HL-60/S4 treated with phorbol 12-myristate 13-acetate at 8.2 ng/mL for 4 days and 3 days (cell line): ENCODE measurements around the gene PSMC2.
"Not testable (repeated sequence)": the region's sequence is repeated elsewhere in the genome, so short reads cannot be mapped to it uniquely, and the experiment has no call there.

Experiments
- in situ Hi-C: fragments of 300-500 bp; cut with MboI; formaldehyde crosslinking; loops from 2 replicates; pipeline ENCODE4 v1.15.0; 2022; ENCODE audit warnings: low sequenced_read_pairs

The PSMC2 gene

DNA sequence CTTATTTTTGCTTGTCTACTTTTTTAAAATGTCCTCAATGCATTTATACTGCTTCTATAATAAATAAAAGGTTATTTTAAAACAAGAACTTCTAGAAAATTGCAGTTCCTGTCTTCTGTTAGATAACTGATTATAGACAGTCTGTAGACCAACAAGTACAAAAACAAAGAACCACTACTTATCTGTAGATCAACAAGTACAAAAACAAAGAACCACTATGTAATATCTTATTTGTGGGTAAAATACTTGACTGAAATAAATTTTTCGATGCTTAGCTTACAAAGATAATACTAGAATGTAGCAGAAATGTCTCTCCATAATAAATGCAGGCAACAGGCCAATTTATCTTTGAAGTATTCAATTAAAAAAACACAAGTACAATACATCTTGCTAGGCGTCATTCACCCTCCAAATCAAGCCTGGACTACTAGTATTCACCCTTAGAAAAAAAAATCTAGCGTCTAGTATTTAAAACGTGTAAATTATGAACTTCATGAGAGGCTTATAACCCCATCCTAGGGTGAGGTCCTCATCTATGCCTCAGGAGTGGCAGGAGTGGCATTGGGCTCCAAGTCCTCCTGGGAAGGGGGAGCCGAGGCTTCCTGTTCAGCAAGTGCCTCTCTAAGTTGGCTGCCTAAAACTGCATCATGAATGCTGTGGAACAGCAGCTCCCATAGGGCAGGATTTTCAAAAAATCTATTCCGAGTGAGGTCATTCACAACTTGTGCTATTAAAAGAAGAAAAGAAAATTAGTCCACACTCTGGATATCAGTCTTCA is 26.6 kb downstream of the PSMC2 start:
- in situ Hi-C loops, result no loop called here

DNA sequence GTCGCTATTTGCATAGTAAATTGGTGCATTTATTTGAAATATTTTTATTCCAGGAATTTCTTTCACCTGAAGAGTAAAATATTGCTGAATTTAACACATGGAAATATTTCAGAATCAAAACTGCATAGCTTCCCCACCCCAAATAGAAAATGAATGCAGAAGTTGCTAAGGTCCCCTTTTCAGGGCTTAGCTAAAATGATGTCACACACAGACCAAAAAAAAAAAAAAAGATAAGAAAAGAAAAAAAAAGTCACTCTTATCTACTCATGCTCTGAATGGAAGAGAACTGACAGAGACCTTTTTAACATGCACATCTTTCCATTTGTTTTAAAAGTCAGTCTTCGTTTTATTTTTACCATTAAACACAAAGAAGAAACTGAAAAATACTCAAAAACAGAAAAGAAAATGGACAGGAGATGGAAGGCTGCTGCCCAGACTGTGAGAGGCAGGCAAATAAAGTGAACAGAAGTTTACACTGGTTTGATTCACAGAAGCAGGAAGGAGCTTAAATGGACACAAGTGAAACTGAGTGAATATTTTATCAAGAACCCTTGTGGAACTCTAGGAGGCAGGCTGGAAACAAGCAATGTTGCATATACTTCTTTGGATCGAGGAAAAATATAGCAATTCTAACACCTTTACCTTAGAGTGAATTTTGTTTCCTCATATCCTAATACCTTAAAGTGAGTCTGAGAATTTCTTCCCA is 32.0 kb downstream of the PSMC2 start:
- in situ Hi-C loops, result no loop called here

DNA sequence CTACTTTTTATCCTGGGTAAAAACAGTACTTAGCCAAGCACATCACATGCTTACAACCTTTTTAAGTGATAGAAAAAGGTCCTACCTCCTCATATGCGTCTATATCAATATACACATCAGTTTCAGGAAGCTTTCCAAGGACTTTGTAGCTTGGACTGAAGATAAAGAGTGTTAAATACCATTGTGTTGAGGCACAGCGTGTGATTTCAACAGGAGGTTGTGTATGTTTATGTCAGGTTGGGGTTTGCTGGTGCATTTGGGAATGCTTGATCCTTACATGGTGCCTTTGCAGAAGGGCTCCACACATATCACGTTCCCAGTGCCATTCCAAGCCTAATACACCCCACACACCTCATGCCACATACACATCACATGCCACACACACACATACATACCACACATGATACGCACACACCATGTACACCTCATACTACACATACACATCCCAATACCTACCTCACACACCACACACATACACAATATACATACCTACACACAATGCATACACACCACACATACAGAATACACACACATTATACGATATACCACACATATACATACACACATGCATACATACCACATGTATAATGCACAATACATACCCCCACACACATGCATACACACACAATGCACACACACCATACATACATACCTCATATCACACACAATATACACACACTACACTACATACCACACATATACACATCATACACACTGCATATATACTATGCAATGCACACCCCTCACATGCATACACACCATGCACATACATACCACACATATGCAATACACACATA is 33.1 kb downstream of the PSMC2 start:
- in situ Hi-C loops, result no loop called here

DNA sequence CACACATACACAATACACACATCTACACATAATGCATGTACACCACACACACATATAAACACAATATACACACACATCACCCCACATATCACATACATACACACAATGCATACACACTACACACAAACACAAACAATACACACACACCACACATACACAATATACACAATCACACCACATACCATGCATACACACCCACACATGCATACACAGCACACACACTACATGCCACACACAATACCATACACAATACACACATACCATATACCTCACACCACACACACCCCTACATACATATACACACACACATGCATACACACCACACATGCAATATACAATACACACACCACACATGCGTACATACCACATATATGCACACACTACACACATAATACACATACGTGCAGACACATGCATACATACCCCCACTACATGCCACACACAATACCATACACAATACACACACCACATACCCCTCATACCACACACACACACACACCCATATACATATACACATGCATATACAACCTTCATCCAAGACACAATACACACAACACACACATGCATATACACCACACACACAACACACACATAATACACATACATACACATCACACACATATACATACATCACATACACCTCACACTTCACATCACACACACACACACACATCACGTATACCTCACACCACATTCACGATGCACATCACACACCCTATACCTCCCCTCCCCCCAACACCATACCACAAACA is 34.0 kb downstream of the PSMC2 start:
- in situ Hi-C loops, result no loop called here

- in situ Hi-C loops, result no loop called here
These were observed 34.6 kb downstream of the PSMC2 start for GRCh38 chr7:103382032-103382402.

DNA sequence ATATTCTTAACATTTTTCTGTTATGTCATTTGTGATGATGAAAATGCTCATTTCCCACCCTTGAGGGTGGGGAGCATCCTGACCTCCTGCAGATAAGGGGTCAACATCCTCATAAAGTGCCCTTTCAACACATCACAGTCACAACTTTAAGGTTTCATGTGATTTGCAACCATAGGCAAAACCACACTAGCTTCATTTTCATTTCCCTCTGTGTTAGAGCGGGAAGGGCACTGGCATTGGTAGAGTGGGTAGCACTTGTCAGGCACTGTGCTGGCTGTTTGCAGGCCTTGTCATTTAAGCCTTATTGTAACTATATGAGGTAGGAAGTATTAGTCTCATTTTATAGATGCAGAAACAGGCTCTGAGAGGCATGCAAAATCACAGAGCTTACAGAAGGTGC is 39.8 kb downstream of the PSMC2 start:
- in situ Hi-C loops, result no loop called here

DNA sequence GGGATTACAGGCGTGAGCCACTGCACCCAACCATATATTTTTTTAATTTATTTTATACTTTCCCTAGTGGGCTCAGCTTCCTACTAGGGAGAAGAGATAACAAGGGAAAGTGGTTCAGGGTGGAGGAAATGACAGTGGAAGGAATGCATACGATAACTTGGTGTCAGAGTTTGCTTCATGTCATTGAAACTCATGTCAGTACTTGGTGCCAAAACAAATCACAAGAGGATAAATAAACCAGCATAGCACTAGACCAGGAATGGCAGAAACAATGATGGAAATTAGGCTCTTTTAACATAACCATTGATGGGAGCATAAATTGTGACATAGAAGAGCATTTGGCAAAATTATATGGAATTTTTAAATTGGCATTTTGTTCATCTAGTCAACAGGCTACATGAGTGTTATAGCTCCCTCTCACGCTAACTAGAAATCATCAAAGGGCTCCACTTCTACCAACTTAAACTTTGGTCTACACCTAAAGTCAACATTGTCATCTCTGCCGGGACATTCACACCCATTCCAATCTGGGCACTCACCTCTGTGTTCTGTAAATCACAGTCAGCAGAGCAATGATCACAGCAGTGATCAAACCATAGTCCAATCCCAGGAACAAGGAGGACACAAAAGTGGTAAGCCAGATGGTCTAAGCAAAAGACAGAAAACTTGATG is 41.2 kb downstream of the PSMC2 start:
- in situ Hi-C loops, result no loop called here

DNA sequence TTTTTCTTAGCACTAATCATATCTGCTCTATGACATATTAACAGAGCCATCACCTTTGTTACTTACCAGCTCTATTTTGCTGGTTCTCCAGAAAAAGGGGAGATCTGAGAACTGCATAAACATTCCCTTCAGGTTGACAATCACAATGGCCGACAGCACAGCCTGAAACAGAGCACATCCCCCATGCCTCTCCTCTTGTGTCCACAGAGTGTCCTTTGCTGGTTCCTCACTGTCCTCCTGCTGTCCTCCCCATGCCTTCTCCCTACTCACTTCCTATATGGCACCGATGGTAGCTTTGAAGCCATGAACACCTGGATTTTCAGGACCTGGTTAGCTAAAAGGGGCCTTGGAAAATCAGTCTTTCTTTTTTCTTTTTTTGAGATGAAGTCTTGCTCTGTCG is 41.8 kb downstream of the PSMC2 start:
- in situ Hi-C loops, result no loop called here

DNA sequence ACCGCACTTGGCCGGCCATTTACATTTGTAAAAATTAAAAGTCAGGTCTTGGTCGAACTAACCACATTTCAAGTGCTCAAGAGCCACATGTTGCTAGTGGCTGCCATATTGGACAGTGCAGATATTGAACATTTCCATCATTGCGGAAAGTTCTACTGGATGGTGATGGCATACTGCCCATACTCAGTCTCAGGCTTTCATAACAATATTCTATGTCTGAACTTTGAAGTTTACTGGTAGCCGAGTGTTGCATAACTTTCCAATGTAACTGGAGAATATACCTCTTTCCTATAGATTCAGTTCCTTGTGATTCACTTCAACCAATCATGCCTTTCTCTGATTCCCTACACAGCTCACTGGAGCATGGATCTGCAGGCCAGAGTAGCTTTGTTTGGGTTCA is 43.7 kb downstream of the PSMC2 start:
- in situ Hi-C loops, result no loop called here

DNA sequence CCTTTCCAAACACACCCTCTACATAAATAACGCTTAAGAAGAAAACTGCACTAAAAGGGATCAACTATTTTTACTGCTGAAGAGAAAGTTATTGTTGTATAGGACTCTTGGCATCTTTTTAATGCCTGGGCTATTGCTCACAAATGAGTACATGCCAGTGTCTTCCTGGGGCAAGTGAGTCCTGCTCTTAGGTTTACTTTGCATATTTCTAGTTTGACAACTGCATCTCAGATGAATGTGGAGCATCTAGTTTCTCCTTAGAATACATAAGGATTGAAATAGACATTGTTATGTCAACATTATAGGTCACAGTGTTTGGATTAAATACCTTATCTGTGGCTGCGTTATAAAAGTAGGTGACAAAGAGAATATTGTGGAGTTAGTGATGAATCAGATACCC is 44.5 kb downstream of the PSMC2 start:
- in situ Hi-C loops, result no loop called here

GRCh38 chr7:103394566-103394965 is 47.1 kb downstream of the PSMC2 start:
- in situ Hi-C loops, result no loop called here

GRCh38 chr7:103395071-103395470 is 47.6 kb downstream of the PSMC2 start:
- in situ Hi-C loops, result no loop called here

DNA sequence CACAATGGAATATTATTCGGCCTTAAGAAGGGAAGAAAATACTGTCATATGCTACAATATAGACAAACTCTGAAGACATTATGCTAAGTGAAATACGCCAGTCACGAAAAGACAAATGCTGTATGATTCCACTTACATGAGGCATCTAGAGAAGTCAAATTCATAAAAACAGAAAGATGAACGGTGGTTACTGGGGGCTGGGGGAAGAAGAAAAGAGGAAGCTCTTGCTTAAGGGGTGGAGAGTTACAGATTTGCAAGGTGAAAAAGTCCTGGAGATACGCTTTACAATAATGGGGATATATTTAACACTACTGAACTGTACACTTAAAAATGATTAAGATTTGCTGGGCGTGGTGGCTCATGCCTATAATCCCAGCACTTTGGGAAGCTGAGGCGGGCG is 49.0 kb downstream of the PSMC2 start:
- in situ Hi-C loops, result no loop called here

- in situ Hi-C loops, result no loop called here
These were observed 51.2 kb downstream of the PSMC2 start for GRCh38 chr7:103398483-103399127.

- in situ Hi-C loops, result not testable (repeated sequence)
These were observed 52.2 kb downstream of the PSMC2 start for GRCh38 chr7:103399687-103400086.

- in situ Hi-C loops, result not testable (repeated sequence)
These were observed 58.6 kb downstream of the PSMC2 start for GRCh38 chr7:103405789-103406613.

- in situ Hi-C loops, result no loop called here
These were observed 64.7 kb downstream of the PSMC2 start for GRCh38 chr7:103412151-103412550.

GRCh38 chr7:103413407-103413806 is 66.0 kb downstream of the PSMC2 start:
- in situ Hi-C loops, result no loop called here

DNA sequence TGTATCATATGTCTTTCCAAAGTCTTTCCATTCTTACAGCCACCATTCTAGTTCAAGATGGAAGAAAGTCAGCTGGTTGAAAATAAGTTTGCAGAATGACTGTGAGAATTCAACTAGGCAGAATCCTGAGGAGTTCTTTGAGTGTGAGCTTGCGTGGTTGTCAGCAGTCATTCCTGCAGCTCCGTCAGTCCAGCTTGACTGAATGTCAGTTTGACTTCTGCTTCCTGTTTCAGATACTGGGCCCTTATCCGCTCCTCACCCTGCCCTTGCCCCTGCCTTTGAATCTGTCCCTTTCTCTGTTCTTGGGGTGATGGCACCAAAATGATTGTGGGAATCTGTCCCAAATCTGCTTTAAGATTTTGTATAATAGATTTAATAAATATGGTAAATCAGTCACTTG is 70.8 kb downstream of the PSMC2 start:
- in situ Hi-C loops, result no loop called here
